ENCODE data around the gene MYO3B.

MYO3B gene

DNA sequence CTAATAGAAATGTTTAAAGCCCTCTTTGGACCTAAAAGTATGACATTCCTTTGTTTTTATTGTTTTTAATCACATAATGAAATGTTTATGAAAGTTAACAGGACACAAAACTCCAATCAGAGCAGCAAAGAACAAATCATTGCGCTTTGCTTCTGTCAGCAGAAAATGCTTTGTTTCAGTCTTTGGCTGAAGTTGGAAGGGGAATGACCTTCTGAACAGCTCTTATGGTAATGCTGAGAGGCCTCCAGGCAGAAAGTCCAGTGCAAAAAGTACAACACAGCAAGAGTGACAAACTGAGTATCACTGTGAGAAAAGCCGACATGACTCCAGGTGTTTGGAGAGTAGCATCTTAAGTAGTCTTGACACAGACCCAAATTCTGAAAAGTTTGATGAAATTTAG, 389.5 kb downstream of the MYO3B start:
- Histone ChIP-seq H4K20me1 (ENCODE audit: insufficient read depth, low read length) (no peaks in the 10 kb centered on the region), H3K4me2 (ENCODE audit: low read length) (no peak overlapping the region), H3K9ac (ENCODE audit: low read length) (no peak overlapping the region), H3K9me3 (ENCODE audit: insufficient read depth, low read length) (no peaks in the 10 kb centered on the region), H3K4me1 (ENCODE audit: low read length) (no peaks in the 10 kb centered on the region), H2AFZ (ENCODE audit: low read depth, low read length) (no peak overlapping the region), H3K4me3 (ENCODE audit: low read length) (no peak overlapping the region), H3K27me3 (ENCODE audit: low read depth, low read length) (peaks cover 7% of the 10 kb centered on the region; the same call in 1 of the 2 replicates), H3K79me2 (ENCODE audit: low read length) (no peaks in the 10 kb centered on the region), H3K27ac (ENCODE audit: low read length) (no peak overlapping the region), H3K36me3 (replicated peaks; ENCODE audit: low read depth, low read length) (no peaks in the 10 kb centered on the region)
- no peak for TF ChIP-seq EZH2phosphoT487 (IDR thresholded peaks at IDR 0.05; ENCODE audit: low read depth)
- TF ChIP-seq, protein P1, sequence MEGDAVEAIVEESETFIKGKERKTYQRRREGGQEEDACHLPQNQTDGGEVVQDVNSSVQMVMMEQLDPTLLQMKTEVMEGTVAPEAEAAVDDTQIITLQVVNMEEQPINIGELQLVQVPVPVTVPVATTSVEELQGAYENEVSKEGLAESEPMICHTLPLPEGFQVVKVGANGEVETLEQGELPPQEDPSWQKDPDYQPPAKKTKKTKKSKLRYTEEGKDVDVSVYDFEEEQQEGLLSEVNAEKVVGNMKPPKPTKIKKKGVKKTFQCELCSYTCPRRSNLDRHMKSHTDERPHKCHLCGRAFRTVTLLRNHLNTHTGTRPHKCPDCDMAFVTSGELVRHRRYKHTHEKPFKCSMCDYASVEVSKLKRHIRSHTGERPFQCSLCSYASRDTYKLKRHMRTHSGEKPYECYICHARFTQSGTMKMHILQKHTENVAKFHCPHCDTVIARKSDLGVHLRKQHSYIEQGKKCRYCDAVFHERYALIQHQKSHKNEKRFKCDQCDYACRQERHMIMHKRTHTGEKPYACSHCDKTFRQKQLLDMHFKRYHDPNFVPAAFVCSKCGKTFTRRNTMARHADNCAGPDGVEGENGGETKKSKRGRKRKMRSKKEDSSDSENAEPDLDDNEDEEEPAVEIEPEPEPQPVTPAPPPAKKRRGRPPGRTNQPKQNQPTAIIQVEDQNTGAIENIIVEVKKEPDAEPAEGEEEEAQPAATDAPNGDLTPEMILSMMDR (IDR thresholded peaks at IDR 0.05; ENCODE audit: low read depth, low read length), result no peak

DNA sequence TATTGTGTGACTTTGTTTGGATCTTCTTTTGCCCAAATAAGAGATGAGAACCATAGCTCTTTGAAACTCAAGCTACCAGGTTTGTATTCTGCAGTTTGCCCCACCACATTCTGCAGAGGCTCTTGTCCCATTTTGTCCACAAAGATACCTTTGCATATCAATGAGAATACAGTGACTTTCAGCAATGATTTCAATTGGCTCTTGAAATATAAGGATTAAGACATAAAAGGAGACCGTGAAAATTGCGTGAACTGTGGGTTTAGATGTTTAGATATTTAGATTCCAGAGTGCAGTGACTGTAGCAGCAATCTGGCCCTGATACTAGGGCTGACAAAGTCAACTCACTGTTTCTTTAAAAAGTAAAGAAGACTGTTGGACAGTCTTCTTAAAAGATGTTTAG, 390.6 kb downstream of the MYO3B start:
- no peak overlapping the region for H2AFZ ChIP-seq (ENCODE audit: low read depth, low read length)

DNA sequence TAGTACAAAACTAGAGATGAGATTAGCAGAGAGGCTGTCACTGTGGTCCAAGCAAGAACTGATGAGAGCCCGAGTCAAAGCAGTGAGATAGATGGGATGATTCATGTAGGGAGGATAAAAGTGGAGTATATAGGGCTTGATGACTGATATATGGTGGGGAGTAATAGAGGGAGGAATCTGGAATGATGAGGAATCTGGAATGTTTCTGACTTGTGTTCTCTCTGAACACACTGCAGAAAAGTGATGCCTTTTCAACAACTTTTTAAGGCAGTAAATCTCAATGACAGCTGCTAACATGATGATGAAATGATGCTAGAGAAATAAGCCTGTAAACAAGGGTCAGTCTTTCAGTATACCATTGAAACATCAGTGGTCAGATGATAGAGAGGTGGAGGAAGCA, 393.7 kb downstream of the MYO3B start:
- H2AFZ ChIP-seq (ENCODE audit: low read depth, low read length), result no peak overlapping the region
- no peaks in the 10 kb centered on the region for H3K36me3 ChIP-seq (replicated peaks; ENCODE audit: low read depth, low read length)
- no peak overlapping the region for H3K4me3 ChIP-seq (ENCODE audit: low read length)
- H3K4me1 ChIP-seq (ENCODE audit: low read length), result no peaks in the 10 kb centered on the region
- H3K9me3 ChIP-seq (ENCODE audit: insufficient read depth, low read length), result no peaks in the 10 kb centered on the region
- H3K27ac ChIP-seq (ENCODE audit: low read length), result no peak overlapping the region
- no peak for TF ChIP-seq EZH2phosphoT487 (IDR thresholded peaks at IDR 0.05; ENCODE audit: low read depth)
- TF ChIP-seq, protein P1 (IDR thresholded peaks at IDR 0.05; ENCODE audit: low read depth, low read length), result no peak
- H3K27me3 ChIP-seq (ENCODE audit: low read depth, low read length), result peaks cover 7% of the 10 kb centered on the region; the same call in 1 of the 2 replicates
- H3K9ac ChIP-seq (ENCODE audit: low read length), result no peak overlapping the region
- no peak overlapping the region for H3K4me2 ChIP-seq (ENCODE audit: low read length)
- no peaks in the 10 kb centered on the region for H3K79me2 ChIP-seq (ENCODE audit: low read length)
- H4K20me1 ChIP-seq (ENCODE audit: insufficient read depth, low read length), result no peaks in the 10 kb centered on the region

More for the DNA sequence above, 390.6 kb downstream of the MYO3B start:
- Histone ChIP-seq H3K36me3 (replicated peaks; ENCODE audit: low read depth, low read length) (no peaks in the 10 kb centered on the region), H3K4me2 (ENCODE audit: low read length) (no peak overlapping the region), H3K4me3 (ENCODE audit: low read length) (no peak overlapping the region), H3K4me1 (ENCODE audit: low read length) (no peaks in the 10 kb centered on the region), H4K20me1 (ENCODE audit: insufficient read depth, low read length) (no peaks in the 10 kb centered on the region), H3K9me3 (ENCODE audit: insufficient read depth, low read length) (no peaks in the 10 kb centered on the region), H3K27me3 (ENCODE audit: low read depth, low read length) (peaks cover 7% of the 10 kb centered on the region; the same call in 1 of the 2 replicates), H3K27ac (ENCODE audit: low read length) (no peak overlapping the region), H3K79me2 (ENCODE audit: low read length) (no peaks in the 10 kb centered on the region), H3K9ac (ENCODE audit: low read length) (no peak overlapping the region)
- no peak for TF ChIP-seq EZH2phosphoT487 (IDR thresholded peaks at IDR 0.05; ENCODE audit: low read depth)
- TF ChIP-seq, protein P1 (IDR thresholded peaks at IDR 0.05; ENCODE audit: low read depth, low read length), result no peak

DNA sequence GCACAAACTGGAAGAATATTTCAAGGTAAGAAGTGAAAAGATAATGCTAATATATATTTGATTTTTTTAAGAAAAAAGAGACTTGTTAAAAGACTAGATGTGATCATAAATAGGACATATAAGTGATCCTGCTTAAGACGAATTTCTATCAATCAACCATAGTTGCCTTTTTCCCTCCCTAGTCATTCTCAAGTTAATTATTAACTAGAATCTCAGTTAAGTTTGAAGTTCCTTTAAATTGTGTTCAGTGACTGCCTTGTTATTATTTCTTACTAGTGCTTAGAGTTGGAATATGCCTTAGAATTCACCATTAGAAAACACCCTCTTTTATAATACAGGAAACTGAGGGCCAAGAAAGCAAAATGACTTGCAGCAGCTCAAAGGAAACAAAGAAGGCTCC, 395.7 kb downstream of the MYO3B start:
- TF ChIP-seq EZH2phosphoT487 (IDR thresholded peaks at IDR 0.05; ENCODE audit: low read depth), result no peak
- TF ChIP-seq, protein P1 (IDR thresholded peaks at IDR 0.05; ENCODE audit: low read depth, low read length), result no peak
- no peak overlapping the region for H3K4me3 ChIP-seq (ENCODE audit: low read length)
- H3K27me3 ChIP-seq (ENCODE audit: low read depth, low read length), result peaks cover 4% of the 10 kb centered on the region; the same call in 1 of the 2 replicates
- no peaks in the 10 kb centered on the region for H3K4me1 ChIP-seq (ENCODE audit: low read length)
- H3K36me3 ChIP-seq (replicated peaks; ENCODE audit: low read depth, low read length), result no peaks in the 10 kb centered on the region
- H3K79me2 ChIP-seq (ENCODE audit: low read length), result no peaks in the 10 kb centered on the region
- no peaks in the 10 kb centered on the region for H3K9me3 ChIP-seq (ENCODE audit: insufficient read depth, low read length)
- H2AFZ ChIP-seq (ENCODE audit: low read depth, low read length), result no peak overlapping the region
- H3K4me2 ChIP-seq (ENCODE audit: low read length), result no peak overlapping the region
- no peak overlapping the region for H3K9ac ChIP-seq (ENCODE audit: low read length)
- H4K20me1 ChIP-seq (ENCODE audit: insufficient read depth, low read length), result no peaks in the 10 kb centered on the region
- H3K27ac ChIP-seq (ENCODE audit: low read length), result no peak overlapping the region
